ENCODE results near the gene COL24A1.
"Not testable (repeated sequence)": the region's sequence is repeated elsewhere in the genome, so short reads cannot be mapped to it uniquely, and the experiment has no call there.

COL24A1 gene

GRCh38 chr1:86071870-86072269, 84.7 kb downstream of the COL24A1 start:
- DNase-seq: not testable (repeated sequence)

- DNase-seq: no peak
Measured at GRCh38 chr1:86069757-86070145, 86.8 kb downstream of the COL24A1 start.

- DNase-seq: no peak
Measured at GRCh38 chr1:86068841-86069756, 87.5 kb downstream of the COL24A1 start.

- DNase-seq: no peak
Measured at GRCh38 chr1:86068271-86068721, 88.3 kb downstream of the COL24A1 start.

- DNase-seq: no peak
Measured at GRCh38 chr1:86067626-86068025, 88.9 kb downstream of the COL24A1 start.

GRCh38 chr1:86064899-86065298, 91.7 kb downstream of the COL24A1 start:
- DNase-seq: no peak

- DNase-seq: no peak
Measured at GRCh38 chr1:86063721-86064120, 92.9 kb downstream of the COL24A1 start.

- DNase-seq: no peak
Measured at GRCh38 chr1:86062453-86062852, 94.1 kb downstream of the COL24A1 start.

GRCh38 chr1:86061551-86061990, 95.0 kb downstream of the COL24A1 start:
- DNase-seq: no peak

- no peak for DNase-seq
Measured at GRCh38 chr1:86054396-86054795, 102.2 kb downstream of the COL24A1 start.

GRCh38 chr1:86052948-86053698, 103.4 kb downstream of the COL24A1 start:
- DNase-seq: no peak

GRCh38 chr1:86035101-86035500, 121.5 kb downstream of the COL24A1 start:
- no peak for DNase-seq

- no peak for DNase-seq
Measured at GRCh38 chr1:86030180-86030579, 126.4 kb downstream of the COL24A1 start.

GRCh38 chr1:86018283-86018923, 138.2 kb downstream of the COL24A1 start:
- DNase-seq: no peak

GRCh38 chr1:86016076-86016759, 140.4 kb downstream of the COL24A1 start:
- no peak for DNase-seq

GRCh38 chr1:86015375-86015774, 141.2 kb downstream of the COL24A1 start:
- no peak for DNase-seq

GRCh38 chr1:86000601-86001000, 156.0 kb downstream of the COL24A1 start:
- DNase-seq: no peak

- no peak for DNase-seq
Measured at GRCh38 chr1:85998105-85998855, 158.3 kb downstream of the COL24A1 start.

- no peak for DNase-seq
Measured at GRCh38 chr1:85992791-85993190, 163.8 kb downstream of the COL24A1 start.

GRCh38 chr1:85991261-85991660, 165.3 kb downstream of the COL24A1 start:
- no peak for DNase-seq

GRCh38 chr1:85984636-85985035, 171.9 kb downstream of the COL24A1 start:
- no peak for DNase-seq

- DNase-seq: no peak
Measured at GRCh38 chr1:85983316-85983715, 173.3 kb downstream of the COL24A1 start.

Measured in effector CD4-positive, alpha-beta T cell (primary cell).